ENCODE data around the gene ROPN1.

The ROPN1 gene

DNA sequence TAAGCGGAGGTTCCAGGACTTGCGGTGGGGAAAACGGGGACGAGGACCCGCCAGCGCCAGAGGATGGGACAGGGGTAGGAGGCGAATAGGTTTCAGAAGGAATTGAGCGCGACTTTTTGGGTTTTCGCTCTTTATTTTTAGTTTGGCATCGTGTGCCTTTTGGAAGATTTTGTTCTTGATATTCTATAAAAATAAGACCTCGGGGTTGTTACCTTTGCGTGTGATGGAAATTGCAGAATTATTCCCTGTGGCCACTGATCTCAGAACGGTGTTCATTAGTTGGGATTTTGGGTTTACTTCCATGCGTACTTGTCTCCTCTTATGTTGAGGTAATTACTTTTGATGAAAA lies 30.4 kb downstream of the ROPN1 start:
- peak overlapping the region; percentile 97 for H3K4me3 ChIP-seq (ENCODE audit: low read depth, low read length)
- TF ChIP-seq, protein P1, sequence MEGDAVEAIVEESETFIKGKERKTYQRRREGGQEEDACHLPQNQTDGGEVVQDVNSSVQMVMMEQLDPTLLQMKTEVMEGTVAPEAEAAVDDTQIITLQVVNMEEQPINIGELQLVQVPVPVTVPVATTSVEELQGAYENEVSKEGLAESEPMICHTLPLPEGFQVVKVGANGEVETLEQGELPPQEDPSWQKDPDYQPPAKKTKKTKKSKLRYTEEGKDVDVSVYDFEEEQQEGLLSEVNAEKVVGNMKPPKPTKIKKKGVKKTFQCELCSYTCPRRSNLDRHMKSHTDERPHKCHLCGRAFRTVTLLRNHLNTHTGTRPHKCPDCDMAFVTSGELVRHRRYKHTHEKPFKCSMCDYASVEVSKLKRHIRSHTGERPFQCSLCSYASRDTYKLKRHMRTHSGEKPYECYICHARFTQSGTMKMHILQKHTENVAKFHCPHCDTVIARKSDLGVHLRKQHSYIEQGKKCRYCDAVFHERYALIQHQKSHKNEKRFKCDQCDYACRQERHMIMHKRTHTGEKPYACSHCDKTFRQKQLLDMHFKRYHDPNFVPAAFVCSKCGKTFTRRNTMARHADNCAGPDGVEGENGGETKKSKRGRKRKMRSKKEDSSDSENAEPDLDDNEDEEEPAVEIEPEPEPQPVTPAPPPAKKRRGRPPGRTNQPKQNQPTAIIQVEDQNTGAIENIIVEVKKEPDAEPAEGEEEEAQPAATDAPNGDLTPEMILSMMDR (IDR thresholded peaks at IDR 0.05; ENCODE audit: low read depth, low read length) = no peak

DNA sequence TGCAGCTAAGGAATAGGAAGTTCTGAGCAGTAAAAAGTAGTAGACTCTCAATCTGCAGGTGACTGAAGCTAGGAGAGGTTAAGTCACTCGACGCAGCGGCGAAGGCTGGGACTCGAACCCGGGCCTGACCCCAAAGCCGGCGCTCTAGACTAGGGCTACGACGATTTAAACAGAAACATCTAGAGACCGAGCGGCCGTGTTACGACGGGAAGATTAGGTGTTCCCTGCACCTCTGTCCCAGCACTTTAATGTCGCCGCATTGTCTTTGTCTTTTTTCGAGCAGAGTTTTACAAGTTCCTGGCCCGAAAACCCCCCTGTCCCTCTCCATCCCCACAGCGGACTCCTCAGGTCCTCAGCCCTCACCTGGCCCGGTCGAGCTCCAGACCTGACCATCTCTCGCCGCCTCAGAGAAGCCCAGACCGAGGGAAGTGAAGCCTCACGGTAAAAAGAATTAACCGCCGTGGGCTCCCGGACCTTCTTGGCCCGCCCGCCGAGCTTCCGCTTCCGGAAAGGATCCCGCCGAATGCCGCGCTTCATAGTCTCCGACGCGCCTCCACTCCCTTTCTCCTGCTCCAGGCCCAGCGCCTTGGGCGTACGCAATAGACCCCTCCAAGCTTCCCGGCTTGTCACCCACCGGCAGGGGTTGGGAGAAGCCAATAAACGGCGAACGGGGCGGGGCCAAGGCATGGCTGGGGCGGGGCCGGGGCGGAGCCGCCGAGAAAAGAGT lies 31.0 kb downstream of the ROPN1 start, which contains the start of gene CCDC14:
CCDC14 (minus strand) TSS at position 449 of the 727 bp plus-strand sequence; CDS start at position 393, 56 bp downstream.
- TF ChIP-seq, protein P1 (IDR thresholded peaks at IDR 0.05; ENCODE audit: low read depth, low read length) = no peak
- H3K4me3 ChIP-seq (ENCODE audit: low read depth, low read length) = peak within 1 kb of the TSS; percentile 97

DNA sequence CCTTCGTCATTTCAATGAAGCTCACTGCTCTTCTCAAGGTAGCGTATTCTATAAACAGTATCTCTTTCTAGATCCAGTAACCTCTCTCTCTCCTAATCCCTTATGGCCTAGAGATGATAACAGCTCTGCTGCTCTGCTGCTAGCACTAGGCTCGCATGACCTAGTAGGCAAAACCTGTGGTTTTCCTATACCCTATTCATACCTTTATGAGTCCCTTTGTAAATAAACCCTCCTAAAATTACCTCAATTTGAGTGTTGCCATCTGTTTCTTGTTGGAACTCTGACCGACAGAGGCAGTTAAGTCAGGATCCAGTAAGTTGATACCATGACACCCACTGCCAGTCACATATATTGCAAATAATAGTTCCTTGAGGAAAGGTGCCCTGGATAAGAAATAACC lies 38.2 kb downstream of the ROPN1 start:
- no peak overlapping the region for H3K4me3 ChIP-seq (ENCODE audit: low read depth, low read length)
- TF ChIP-seq, protein P1 (IDR thresholded peaks at IDR 0.05; ENCODE audit: low read depth, low read length) = no peak

DNA sequence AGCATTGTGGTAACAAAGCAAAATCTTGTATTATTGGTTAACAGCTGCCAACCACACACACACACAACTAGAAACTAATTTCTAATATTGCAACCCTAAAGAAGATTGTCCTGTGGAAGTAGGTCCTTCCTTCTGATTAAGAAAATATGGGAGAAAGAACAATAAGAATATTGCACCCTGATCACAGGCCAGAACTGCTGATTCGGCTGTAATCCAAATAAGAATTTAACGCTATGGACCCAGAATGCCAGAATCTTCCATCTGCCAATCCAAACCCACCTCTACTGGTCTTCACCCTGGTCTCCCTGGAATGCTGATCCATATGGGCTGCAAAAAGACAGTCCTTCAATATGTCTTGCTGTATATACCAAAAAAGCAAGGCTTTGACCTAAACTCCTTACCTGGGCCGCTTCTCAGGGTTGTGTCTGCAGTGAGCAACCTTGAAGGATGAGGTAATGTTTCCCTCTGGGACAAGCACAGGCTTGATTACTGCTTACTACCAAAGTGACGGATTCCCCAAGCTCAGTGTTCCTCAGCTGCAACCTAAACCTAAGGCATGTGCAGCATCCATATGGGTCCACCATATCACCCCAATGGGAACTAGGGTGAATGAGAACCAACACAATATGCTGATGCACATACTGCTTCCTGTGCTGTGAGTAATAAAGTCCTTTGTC lies 38.9 kb downstream of the ROPN1 start:
- TF ChIP-seq, protein P1 (IDR thresholded peaks at IDR 0.05; ENCODE audit: low read depth, low read length) = no peak
- no peak overlapping the region for H3K4me3 ChIP-seq (ENCODE audit: low read depth, low read length)

DNA sequence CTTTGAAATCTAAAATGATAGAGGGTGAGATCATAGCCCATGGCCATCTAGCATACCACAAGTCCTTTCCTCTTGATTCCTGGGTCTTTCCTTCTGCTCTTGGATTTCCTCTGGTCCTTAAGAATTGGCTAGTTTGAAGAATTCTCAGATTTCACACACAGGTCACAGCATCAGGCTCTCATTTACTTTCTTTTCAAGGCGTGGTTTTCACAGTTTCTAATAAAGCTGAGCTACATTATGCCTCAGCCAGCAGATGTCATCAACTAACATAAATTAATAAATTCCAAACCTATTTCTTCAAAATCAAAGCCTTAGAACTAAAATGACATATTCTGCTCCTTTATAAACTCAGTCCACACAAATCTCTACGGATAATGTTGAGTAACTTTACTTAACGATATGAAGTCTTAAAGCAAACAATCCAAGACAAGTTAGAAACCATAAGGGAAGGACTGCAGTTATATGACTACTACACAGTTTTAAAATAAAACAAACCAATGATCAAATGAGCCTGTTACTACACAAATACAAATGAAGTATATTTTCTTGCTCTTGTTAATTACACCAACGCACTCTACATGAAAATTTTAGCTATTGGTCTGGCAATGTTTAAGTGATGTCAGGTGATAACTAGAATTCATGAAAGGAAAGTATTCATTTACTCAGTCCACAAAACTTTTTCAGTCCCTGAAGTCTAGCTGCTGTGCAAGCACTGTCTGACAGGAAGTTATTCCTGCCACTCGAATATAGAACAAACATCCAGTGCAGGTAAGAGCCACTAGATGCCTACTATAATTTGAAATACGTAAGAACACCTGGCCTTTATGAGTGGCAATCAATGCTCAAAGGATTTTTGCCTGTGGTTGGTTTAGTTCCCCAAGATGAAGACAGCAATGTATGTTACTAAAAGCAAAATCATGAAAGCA lies 40.1 kb downstream of the ROPN1 start:
- TF ChIP-seq, protein P1 (IDR thresholded peaks at IDR 0.05; ENCODE audit: low read depth, low read length) = no peak
- H3K4me3 ChIP-seq (ENCODE audit: low read depth, low read length) = no peak overlapping the region

DNA sequence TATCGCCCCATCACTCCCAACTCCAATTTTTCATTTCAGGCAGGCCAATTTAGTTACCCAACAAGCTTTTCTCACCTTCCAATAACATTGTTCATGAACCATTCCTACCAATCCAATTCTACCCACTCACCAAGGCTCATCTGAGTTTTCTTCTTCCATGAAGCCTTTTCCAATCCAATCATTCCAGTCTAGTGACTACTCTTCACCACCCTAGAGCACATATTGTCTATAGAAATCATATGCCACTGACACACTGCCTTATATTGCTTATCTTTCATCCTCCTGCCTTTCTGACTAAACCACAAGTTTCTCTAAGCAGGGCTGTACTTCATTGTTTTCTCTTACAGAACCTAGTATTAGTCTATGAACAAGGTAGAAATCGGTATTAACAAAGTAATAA lies 42.3 kb downstream of the ROPN1 start:
- TF ChIP-seq, protein P1 (IDR thresholded peaks at IDR 0.05; ENCODE audit: low read depth, low read length) = no peak
- H3K4me3 ChIP-seq (ENCODE audit: low read depth, low read length) = no peak overlapping the region
